Activated T-helper 1 cell treated with anti-CD3 and anti-CD28 coated beads, Interleukin-12 subunit alpha, Interleukin-12 subunit beta, Interleukin-2, Interleukin-4 antibody, amounts not matched to agents 30 ng/mL and 10 ng/mL and 1 ng/mL, durations not matched to agents 14 hours and 24 hours and 36 hours (primary cell): ENCODE measurements around the gene RRAD. TPM values are rescaled to one million over a fixed set of nuclear protein-coding genes. Genes with fewer than 3 reads are reported as not detected.
"Not testable (repeated sequence)": the region's sequence is repeated elsewhere in the genome, so short reads cannot be mapped to it uniquely, and the experiment has no call there.

Source experiments
- DNase-seq: peaks from one replicate; pipeline ENCODE4 v3.0.0; 2021; ENCODE audit warnings: low spot score
- H3K27ac Mint-ChIP-seq: one replicate; pipeline ENCODE4 v1.8.0; 2021; ENCODE audit warnings: mild to moderate bottlenecking, mixed read lengths
- H3K27me3 Mint-ChIP-seq: one replicate; pipeline ENCODE4 v1.8.0; 2022; ENCODE audit warnings: mild to moderate bottlenecking, moderate library complexity, mixed read lengths; ENCODE audit not compliant: insufficient read depth
- H3K36me3 Mint-ChIP-seq: one replicate; pipeline ENCODE4 v1.8.0; 2021; ENCODE audit warnings: low read depth, mixed read lengths
- H3K4me1 Mint-ChIP-seq: one replicate; pipeline ENCODE4 v1.8.0; 2021; ENCODE audit warnings: low read depth, mixed read lengths
- H3K4me3 Mint-ChIP-seq: one replicate; pipeline ENCODE4 v1.8.0; 2021; ENCODE audit warnings: mild to moderate bottlenecking, moderate library complexity, mixed read lengths
- H3K9me3 Mint-ChIP-seq: one replicate; pipeline ENCODE4 v1.8.0; 2021; ENCODE audit warnings: mixed read lengths
- intact Hi-C: fragments of 100-400 bp; cut with micrococcal nuclease; formaldehyde crosslinking; loops from one replicate; pipeline ENCODE4 v1.15.1; 2024
- total RNA-seq: library from RNA; stranded (reverse); gene quantifications from 2 replicates; pipeline ENCODE4 v1.2.3, GENCODE V29; 2022

The RRAD gene
- total RNA-seq, 1 donor from 2014 or later, result 0.83 TPM

GRCh38 chr16:66958857-66959703 is 33.7 kb upstream of the RRAD start:
- no peak overlapping the region for H3K4me3 Mint-ChIP-seq
- peak overlapping the region; percentile 8 for H3K27ac Mint-ChIP-seq
- no peaks in the 10 kb centered on the region for H3K9me3 Mint-ChIP-seq
- no peaks in the 10 kb centered on the region for H3K36me3 Mint-ChIP-seq
- H3K4me1 Mint-ChIP-seq, result peaks cover 46% of the 10 kb centered on the region
- DNase-seq, result no peak
- H3K27me3 Mint-ChIP-seq, result peaks cover 4% of the 10 kb centered on the region
- intact Hi-C loops, result no loop called here

GRCh38 chr16:66956154-66956457 is 30.8 kb upstream of the RRAD start:
- H3K27ac Mint-ChIP-seq, DNase-seq, H3K4me3 Mint-ChIP-seq, H3K9me3 Mint-ChIP-seq, H3K36me3 Mint-ChIP-seq, intact Hi-C loops: not testable (repeated sequence)
- Mint-ChIP-seq H3K27me3 (peaks cover 12% of the 10 kb centered on the region), H3K4me1 (peaks cover 37% of the 10 kb centered on the region)

- H3K27ac Mint-ChIP-seq, H3K4me3 Mint-ChIP-seq, H3K36me3 Mint-ChIP-seq, DNase-seq, H3K9me3 Mint-ChIP-seq: not testable (repeated sequence)
- peaks cover 12% of the 10 kb centered on the region for H3K27me3 Mint-ChIP-seq
- H3K4me1 Mint-ChIP-seq, result peaks cover 35% of the 10 kb centered on the region
- intact Hi-C loops, result loop anchor here (2.0 kb wide), 1 partner anchor 61 kb away; no protein-coding TSS in a partner anchor
These were observed 30.2 kb upstream of the RRAD start for GRCh38 chr16:66955363-66956153.

- no peak overlapping the region for H3K4me3 Mint-ChIP-seq
- no peaks in the 10 kb centered on the region for H3K36me3 Mint-ChIP-seq
- DNase-seq, result peak; percentile 71
- H3K27me3 Mint-ChIP-seq, result peaks cover 16% of the 10 kb centered on the region
- H3K4me1 Mint-ChIP-seq, result peaks cover 30% of the 10 kb centered on the region
- peaks cover 8% of the 10 kb centered on the region for H3K9me3 Mint-ChIP-seq
- peak overlapping the region; percentile 18 for H3K27ac Mint-ChIP-seq
- intact Hi-C loops, result loop anchor here (1.0 to 5.0 kb wide), 7 partner anchors 23 to 463 kb away; partner anchors contain the start of genes MATCAP1 and ZDHHC1
These were observed 28.8 kb upstream of the RRAD start for GRCh38 chr16:66954097-66954659.

- DNase-seq, result no peak
- Mint-ChIP-seq H3K36me3 (no peaks in the 10 kb centered on the region), H3K4me1 (peaks cover 25% of the 10 kb centered on the region), H3K27me3 (peaks cover 20% of the 10 kb centered on the region), H3K9me3 (peaks cover 8% of the 10 kb centered on the region), H3K27ac (peak overlapping the region; percentile 2), H3K4me3 (no peak overlapping the region)
- intact Hi-C loops, result loop anchor here (1.0 to 5.0 kb wide), 7 partner anchors 24 to 464 kb away; partner anchors contain the start of genes MATCAP1 and ZDHHC1
These were observed 28.2 kb upstream of the RRAD start for GRCh38 chr16:66953462-66954096.

GRCh38 chr16:66952430-66953110 is 27.2 kb upstream of the RRAD start:
- H3K9me3 Mint-ChIP-seq, result peaks cover 8% of the 10 kb centered on the region
- no peak overlapping the region for H3K4me3 Mint-ChIP-seq
- H3K27me3 Mint-ChIP-seq, result peaks cover 27% of the 10 kb centered on the region
- no peak for DNase-seq
- H3K4me1 Mint-ChIP-seq, result peaks cover 23% of the 10 kb centered on the region
- H3K27ac Mint-ChIP-seq, result no peak overlapping the region
- no peaks in the 10 kb centered on the region for H3K36me3 Mint-ChIP-seq
- intact Hi-C loops, result loop anchor here (5.0 kb wide), 2 partner anchors 150 to 465 kb away; partner anchors contain the start of gene ZDHHC1

- Mint-ChIP-seq H3K27me3 (peaks cover 27% of the 10 kb centered on the region), H3K9me3 (peaks cover 8% of the 10 kb centered on the region), H3K4me3 (no peak overlapping the region), H3K36me3 (no peaks in the 10 kb centered on the region), H3K4me1 (peaks cover 29% of the 10 kb centered on the region), H3K27ac (no peak overlapping the region)
- intact Hi-C loops, result loop anchor here (5.0 kb wide), 2 partner anchors 151 to 466 kb away; partner anchors contain the start of gene ZDHHC1
- no peak for DNase-seq
These were observed 25.8 kb upstream of the RRAD start for GRCh38 chr16:66950971-66951790.

- peaks cover 29% of the 10 kb centered on the region for H3K4me1 Mint-ChIP-seq
These were observed 25.1 kb upstream of the RRAD start for GRCh38 chr16:66950437-66950836.

GRCh38 chr16:66949472-66949871 is 24.1 kb upstream of the RRAD start:
- Mint-ChIP-seq H3K36me3 (no peaks in the 10 kb centered on the region), H3K4me1 (peaks cover 29% of the 10 kb centered on the region), H3K27ac (no peak overlapping the region), H3K9me3 (peaks cover 8% of the 10 kb centered on the region), H3K4me3 (peak overlapping the region; percentile 40), H3K27me3 (peaks cover 27% of the 10 kb centered on the region)
- intact Hi-C loops, result no loop called here
- no peak for DNase-seq

More at GRCh38 chr16:66950437-66950836, 25.1 kb upstream of the RRAD start:
- Mint-ChIP-seq H3K36me3 (no peaks in the 10 kb centered on the region), H3K9me3 (peaks cover 8% of the 10 kb centered on the region), H3K4me3 (no peak overlapping the region), H3K27me3 (peaks cover 27% of the 10 kb centered on the region), H3K27ac (peak overlapping the region; percentile 22)
- intact Hi-C loops, result loop anchor here (5.0 kb wide), 2 partner anchors 152 to 467 kb away; partner anchors contain the start of gene ZDHHC1
- no peak for DNase-seq

- Mint-ChIP-seq H3K4me1 (peaks cover 25% of the 10 kb centered on the region), H3K36me3 (peaks cover 3% of the 10 kb centered on the region), H3K9me3 (peaks cover 8% of the 10 kb centered on the region), H3K27me3 (peaks cover 24% of the 10 kb centered on the region), H3K4me3 (peak overlapping the region; percentile 87), H3K27ac (no peak overlapping the region)
- intact Hi-C loops, result no loop called here
- no peak for DNase-seq
These were observed 23.5 kb upstream of the RRAD start for GRCh38 chr16:66948837-66949225.

- Mint-ChIP-seq H3K9me3 (peaks cover 8% of the 10 kb centered on the region), H3K4me1 (peaks cover 24% of the 10 kb centered on the region), H3K4me3 (peak overlapping the region; percentile 87), H3K36me3 (peaks cover 3% of the 10 kb centered on the region), H3K27me3 (peaks cover 21% of the 10 kb centered on the region), H3K27ac (no peak overlapping the region)
- DNase-seq, result no peak
- intact Hi-C loops, result no loop called here
These were observed 22.9 kb upstream of the RRAD start for GRCh38 chr16:66948134-66948836.
